Left renal pelvis (tissue), 4 donors: Measurements from ENCODE around the gene QPRT. TPM values are rescaled to one million over a fixed set of nuclear protein-coding genes. Genes with fewer than 3 reads are reported as not detected.
"Not testable (repeated sequence)": the region's sequence is repeated elsewhere in the genome, so short reads cannot be mapped to it uniquely, and the experiment has no call there.

Experiments
- DNase-seq, 4 donors: peaks; one replicate each; pipeline ENCODE4 v3.0.0-alpha.2; 2013; ENCODE audit warnings: low read depth in 4 of 4, low spot score in 3 of 4
- polyA plus RNA-seq, 4 donors: library from polyadenylated mRNA; unstranded; fragments of 120-200 nt; gene quantifications; one replicate each; pipeline ENCODE4 v1.2.1, GENCODE V29; 2013; ENCODE audit not compliant: insufficient read length in 4 of 4

The QPRT gene
- polyA plus RNA-seq, 4 donors, result 89.1 to 190 (median 133) TPM

GRCh38 chr16:29743827-29744531 is 65.0 kb downstream of the QPRT start:
- DNase-seq, result no peak

GRCh38 chr16:29744541-29745101 is 65.6 kb downstream of the QPRT start:
- DNase-seq, result no peak

GRCh38 chr16:29745121-29745852 is 66.3 kb downstream of the QPRT start:
- DNase-seq, result no peak

GRCh38 chr16:29745853-29746345 is 66.9 kb downstream of the QPRT start, which contains the start of gene C16orf54:
Gene C16orf54 (minus strand): TSS chr16:29745990. CDS start chr16:29744951, 1,039 bp downstream.
- no peak for DNase-seq

- DNase-seq, result not testable (repeated sequence)
Measured at GRCh38 chr16:29746518-29746917, 67.5 kb downstream of the QPRT start.

Other genes with a start within 250 kb of the QPRT start
- gene BOLA2, start 224.8 kb upstream of the QPRT start, polyA plus RNA-seq, result 10 to 100 TPM in 1 of 4 donors, 1 to 10 TPM in 3; 4.7 to 14.3 (median 6.8) TPM
- 10 to 100 TPM in 1 of 4 donors, 1 to 10 TPM in 3; 3.3 to 16.7 (median 6.8) TPM for gene SLX1B, start 224.6 kb upstream of the QPRT start, polyA plus RNA-seq
- 10 to 100 TPM; 14.6 to 28.3 (median 17.1) TPM for gene SULT1A4, start 219.3 kb upstream of the QPRT start, polyA plus RNA-seq
- gene NPIPB12, start 172.8 kb upstream of the QPRT start, polyA plus RNA-seq, result 10 to 100 TPM; 14.5 to 64.5 (median 43.6) TPM
- 1 to 10 TPM; 2.0 to 3.4 (median 2.4) TPM for gene SPN, start 15.9 kb upstream of the QPRT start, polyA plus RNA-seq
- gene C16orf54, start 66.8 kb downstream of the QPRT start, polyA plus RNA-seq, result under 1 TPM; 0.16 to 0.42 (median 0.26) TPM
- under 1 TPM in 1 of 4 donors, not detected in 3; 0.05 TPM for gene ZG16, start 99.1 kb downstream of the QPRT start, polyA plus RNA-seq
- 10 to 100 TPM; 49.6 to 76.4 (median 67.0) TPM for gene KIF22, start 111.6 kb downstream of the QPRT start, polyA plus RNA-seq
- 100 to 1,000 TPM; 267 to 339 (median 293) TPM for gene MAZ, start 127.3 kb downstream of the QPRT start, polyA plus RNA-seq
- gene PRRT2, start 133.0 kb downstream of the QPRT start, polyA plus RNA-seq, result 10 to 100 TPM; 12.5 to 29.4 (median 20.6) TPM
- 10 to 100 TPM; 30.7 to 47.7 (median 37.8) TPM for gene PAGR1, start 137.0 kb downstream of the QPRT start, polyA plus RNA-seq
- gene MVP, start 141.3 kb downstream of the QPRT start, polyA plus RNA-seq, result 10 to 100 TPM; 18.5 to 22.5 (median 18.9) TPM
- gene CDIPT, start 184.0 kb downstream of the QPRT start, polyA plus RNA-seq, result 100 to 1,000 TPM in 1 of 4 donors, 10 to 100 TPM in 3; 79.6 to 114 (median 96.8) TPM
- 10 to 100 TPM in 3 of 4 donors, 1 to 10 TPM in 1; 9.5 to 11.8 (median 10.9) TPM for gene SEZ6L2, start 220.4 kb downstream of the QPRT start, polyA plus RNA-seq
- gene ASPHD1, start 221.3 kb downstream of the QPRT start, polyA plus RNA-seq, result 1 to 10 TPM in 1 of 4 donors, under 1 TPM in 3; 0.34 to 1.0 (median 0.73) TPM
- gene KCTD13, start 247.0 kb downstream of the QPRT start, polyA plus RNA-seq, result 10 to 100 TPM; 10.6 to 30.3 (median 14.7) TPM